Epithelial cell of proximal tubule (primary cell): ENCODE data around the gene SEC16A. TPM values are rescaled to one million over a fixed set of nuclear protein-coding genes. Genes with fewer than 3 reads are reported as not detected.
"Not testable (repeated sequence)": the region's sequence is repeated elsewhere in the genome, so short reads cannot be mapped to it uniquely, and the experiment has no call there.

Experiments used
- DNase-seq: peaks from one replicate; pipeline ENCODE4 v3.0.0-alpha.2; 2011; ENCODE audit warnings: low read depth
- H3K4me3 ChIP-seq: 2 replicates; pipeline ENCODE4 v1.5.1; 2011; ENCODE audit warnings: low read depth, mild to moderate bottlenecking, low read length
- total RNA-seq: library from RNA; depleted of rRNA; stranded (reverse); fragments of >200 nt; gene quantifications from 2 replicates; pipeline ENCODE4 v1.2.3, GENCODE V29; 2015
- TF ChIP-seq, protein P1 (sequence below): conservative IDR thresholded peaks from 2 replicates; pipeline ENCODE4 v1.5.1; 2012; ENCODE audit warnings: low read depth, mild to moderate bottlenecking, low read length

The SEC16A gene
- total RNA-seq, 1 donor from 2014 or later, result 41.7 TPM

DNA sequence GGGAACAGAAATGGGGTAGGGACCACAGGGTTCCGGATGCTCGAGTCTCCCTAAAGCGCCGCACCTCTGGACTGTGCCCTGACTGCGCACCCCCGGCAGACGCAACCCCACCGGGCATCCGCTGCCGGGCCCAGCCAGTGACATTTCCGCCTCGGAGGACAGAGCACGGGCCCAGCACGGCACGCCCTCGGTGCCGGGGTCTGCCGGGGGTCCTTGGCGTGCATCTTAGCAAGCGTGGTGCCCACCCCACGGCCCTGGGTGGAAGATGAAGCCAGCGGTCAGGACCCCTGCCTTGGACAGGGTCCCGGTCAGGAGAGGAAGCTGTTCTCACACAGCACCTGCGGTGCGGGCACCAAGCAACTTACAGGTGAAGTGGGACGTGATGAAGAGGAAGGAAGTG lies 50.2 kb downstream of the SEC16A start:
- DNase-seq, result no peak
- no peak overlapping the region for H3K4me3 ChIP-seq
- TF ChIP-seq, protein P1, sequence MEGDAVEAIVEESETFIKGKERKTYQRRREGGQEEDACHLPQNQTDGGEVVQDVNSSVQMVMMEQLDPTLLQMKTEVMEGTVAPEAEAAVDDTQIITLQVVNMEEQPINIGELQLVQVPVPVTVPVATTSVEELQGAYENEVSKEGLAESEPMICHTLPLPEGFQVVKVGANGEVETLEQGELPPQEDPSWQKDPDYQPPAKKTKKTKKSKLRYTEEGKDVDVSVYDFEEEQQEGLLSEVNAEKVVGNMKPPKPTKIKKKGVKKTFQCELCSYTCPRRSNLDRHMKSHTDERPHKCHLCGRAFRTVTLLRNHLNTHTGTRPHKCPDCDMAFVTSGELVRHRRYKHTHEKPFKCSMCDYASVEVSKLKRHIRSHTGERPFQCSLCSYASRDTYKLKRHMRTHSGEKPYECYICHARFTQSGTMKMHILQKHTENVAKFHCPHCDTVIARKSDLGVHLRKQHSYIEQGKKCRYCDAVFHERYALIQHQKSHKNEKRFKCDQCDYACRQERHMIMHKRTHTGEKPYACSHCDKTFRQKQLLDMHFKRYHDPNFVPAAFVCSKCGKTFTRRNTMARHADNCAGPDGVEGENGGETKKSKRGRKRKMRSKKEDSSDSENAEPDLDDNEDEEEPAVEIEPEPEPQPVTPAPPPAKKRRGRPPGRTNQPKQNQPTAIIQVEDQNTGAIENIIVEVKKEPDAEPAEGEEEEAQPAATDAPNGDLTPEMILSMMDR, result no peak

DNA sequence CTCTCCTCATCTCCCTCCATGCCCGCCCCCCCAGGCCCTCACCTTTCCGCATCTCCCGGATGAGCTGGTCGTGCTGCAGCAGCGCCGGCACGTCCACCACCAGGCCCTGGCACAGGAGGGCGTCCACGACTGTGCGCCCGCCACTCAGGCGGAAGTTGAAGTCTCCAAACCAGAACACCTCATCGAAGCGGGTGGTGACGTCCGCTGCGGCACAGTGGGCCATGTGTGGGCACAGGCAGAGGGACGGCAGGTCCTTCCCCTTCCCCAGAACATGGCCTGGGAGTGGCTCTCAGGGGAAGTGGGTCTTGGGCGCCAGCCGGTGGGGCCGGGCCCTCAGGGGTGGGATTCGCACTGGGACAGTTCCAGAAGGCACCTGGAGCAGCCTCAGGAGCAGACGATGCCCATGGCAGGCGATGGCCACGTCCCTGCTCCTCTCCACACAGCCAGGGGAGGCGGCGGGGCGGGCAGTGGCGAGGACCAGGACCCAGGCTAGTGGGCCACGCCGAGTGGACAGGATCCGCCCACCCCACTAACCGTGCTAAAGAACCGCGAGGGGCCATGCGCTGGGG lies 51.0 kb downstream of the SEC16A start:
- no peak overlapping the region for H3K4me3 ChIP-seq
- TF ChIP-seq, protein P1, result no peak
- no peak for DNase-seq

DNA sequence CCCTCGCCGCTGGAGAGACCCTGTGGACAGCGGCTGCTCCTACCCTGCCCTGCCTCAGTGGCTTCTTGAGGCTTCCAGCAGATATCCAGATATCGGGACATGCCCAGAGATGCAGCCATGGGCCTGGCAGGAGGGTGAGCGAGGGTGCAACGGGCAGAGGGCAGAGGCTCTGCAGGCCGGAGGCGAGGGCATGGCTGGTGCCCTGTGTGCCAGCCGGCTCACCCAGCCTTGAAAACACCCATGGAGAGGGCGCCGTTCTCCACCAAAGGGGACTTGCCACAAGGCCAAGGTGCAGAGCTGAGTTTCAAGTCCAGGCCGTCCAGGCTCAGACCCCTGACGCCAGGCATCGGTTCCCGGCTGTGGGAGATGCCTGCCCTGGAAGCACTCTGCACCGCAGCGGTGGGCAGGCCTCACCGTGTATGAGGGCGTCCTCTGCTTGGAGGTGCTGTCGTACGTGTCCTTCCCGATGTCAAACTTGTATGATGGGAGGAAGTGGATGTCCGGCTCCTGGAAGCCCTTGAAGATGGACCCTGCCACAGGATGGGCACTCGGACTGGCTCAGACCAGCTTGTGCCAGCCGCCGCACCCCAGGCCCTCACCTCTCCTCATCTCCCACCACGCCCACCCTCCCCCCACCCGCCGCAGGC lies 52.1 kb downstream of the SEC16A start:
- DNase-seq, result no peak
- H3K4me3 ChIP-seq, result no peak overlapping the region
- TF ChIP-seq, protein P1, result no peak

DNA sequence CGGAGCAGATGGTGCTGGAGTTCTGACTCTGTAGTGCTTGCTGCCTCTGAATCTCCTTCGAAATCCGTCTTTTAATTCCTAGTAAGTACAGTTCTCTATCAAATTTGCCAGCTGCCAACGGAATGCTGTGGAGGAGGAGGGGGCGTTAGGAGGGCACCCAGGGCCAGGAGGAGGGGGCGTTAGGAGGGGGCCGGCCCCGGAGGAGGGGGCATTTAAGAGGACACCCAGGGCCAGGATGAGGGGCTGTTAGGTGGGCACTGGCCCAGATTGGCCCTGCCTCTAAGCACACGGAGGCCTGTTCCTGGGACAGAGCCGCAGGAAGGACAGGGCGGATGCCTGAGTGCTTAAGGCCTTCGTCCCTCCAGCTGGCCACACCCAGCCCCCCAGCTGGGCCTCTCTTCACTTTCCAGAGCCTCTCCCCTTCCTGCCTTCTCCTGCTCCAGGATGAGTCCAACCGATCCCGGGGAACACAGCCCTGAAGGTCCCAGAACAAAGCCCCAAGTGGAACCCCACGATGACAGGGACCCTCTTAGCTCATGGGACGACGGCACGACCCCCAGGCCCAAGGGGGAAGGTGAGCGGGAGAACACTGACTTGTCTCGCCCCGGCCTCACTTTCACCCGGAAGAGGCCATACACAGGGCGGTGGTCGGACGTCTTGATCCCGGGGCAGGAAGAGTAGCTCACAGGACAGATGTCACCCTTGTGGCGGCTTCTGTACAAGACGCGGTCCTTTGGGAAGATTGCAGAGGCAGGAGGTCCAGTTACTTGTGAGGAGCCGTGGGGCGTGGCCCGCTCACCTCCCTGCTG lies 53.0 kb downstream of the SEC16A start:
- TF ChIP-seq, protein P1, result no peak

DNA sequence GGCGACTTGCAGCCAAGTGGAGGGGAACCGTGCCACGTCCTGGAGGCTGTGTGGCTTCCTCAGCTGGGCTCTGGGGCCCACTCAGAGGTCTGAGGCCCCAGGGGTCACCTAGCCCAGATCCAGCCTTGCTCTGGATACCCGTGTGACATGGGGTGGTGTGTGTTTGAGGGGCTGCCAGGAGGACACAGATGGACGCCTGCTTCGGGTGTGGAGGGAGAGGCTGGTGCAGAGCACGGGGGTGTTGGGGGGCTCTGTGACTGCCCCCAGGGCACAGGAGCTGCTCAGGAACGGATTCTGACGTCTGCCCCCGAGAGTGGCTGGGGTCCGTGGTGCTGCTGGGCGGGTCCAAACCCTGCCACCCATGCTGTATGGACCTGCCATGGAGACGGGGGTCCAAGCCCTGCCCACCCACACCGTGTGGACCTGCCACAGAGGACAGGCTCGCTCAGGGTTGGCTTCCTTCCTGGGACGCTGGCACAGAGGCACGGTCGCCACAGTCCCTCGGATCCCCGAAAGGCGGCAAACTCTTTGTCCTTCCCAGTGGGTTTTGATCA lies 53.7 kb downstream of the SEC16A start:
- H3K4me3 ChIP-seq, result no peak overlapping the region
- DNase-seq, result no peak
- TF ChIP-seq, protein P1, result no peak

More for the DNA sequence above, 53.0 kb downstream of the SEC16A start:
- DNase-seq, result no peak
- H3K4me3 ChIP-seq, result no peak overlapping the region

DNA sequence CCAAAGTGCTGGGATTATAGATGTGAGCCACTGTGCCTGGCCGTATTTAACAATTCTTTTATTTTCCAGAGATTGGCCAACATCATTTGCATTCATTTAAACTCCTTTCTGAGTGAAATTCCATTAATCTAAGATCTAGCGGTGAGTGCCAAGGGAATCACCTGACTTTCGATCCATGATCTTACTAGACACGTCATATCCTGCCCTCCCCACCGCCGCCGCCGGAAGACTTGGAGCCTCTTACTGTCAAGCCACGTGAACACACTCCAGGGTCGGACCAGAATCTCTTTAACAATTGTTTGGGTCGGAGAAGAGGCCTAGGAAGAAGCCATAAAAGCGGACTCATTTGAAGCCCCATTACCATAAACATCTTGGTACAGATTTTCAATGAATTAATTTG lies 56.1 kb downstream of the SEC16A start:
- DNase-seq, result no peak
- TF ChIP-seq, protein P1, result no peak

DNA sequence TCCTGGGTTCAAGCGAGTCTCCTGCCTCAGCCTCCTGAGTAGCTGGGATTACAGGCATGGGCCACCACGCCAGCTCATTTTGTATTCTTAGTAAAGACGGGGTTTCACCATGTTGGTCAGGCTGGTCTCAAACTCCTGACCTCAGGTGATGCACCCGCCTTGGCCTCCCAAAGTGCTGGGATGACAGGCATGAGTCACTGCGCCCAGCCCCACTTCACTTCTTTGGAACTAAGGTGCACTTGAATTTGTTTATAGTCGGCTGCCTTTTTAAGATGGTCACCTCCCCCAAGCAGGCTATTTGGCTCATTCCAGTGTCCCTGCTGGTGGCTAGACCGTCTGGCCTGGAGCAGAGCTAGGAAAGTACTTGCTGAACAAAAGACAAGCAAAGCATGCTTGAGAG lies 57.5 kb downstream of the SEC16A start:
- H3K4me3 ChIP-seq, DNase-seq: not testable (repeated sequence)

More for the DNA sequence above, 56.1 kb downstream of the SEC16A start:
- no peak overlapping the region for H3K4me3 ChIP-seq
